ENCODE results near the gene SLC7A4.

SLC7A4 gene

DNA sequence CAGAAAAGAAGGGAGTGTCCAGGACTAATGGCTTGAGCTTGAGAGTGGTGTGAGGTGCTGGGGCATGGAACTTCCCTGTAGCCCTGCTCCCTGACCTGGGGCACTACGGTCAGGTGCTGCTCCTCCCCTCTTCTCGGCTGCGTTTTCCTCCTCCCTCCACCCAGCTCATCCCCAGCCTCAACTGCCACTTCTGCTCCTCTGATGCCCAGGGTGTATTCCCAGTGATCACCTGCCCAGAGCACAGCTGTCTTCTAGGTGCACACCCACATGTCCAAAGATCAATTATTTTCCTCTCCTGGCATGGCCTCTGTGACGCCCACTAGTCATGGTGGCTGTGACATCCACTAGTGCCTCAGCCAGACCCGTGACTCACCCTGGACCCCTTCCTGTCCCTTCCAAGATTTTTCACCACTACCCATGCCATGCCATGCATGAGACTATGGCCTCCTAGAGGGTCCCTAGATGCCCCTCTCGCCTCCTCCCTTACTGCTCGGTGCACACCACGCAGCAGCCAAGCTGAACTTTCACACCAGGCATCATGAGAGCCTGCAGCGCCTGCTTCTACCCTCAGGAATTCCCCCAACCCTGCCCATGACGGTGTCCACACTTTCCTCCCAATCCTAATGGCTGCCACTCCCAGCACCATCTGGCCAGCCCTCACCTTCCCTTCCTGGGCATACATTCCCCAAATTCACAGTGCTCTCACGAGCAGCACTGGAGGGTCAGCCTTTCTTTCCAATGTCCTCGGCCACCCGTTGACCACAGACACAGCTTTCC is 15.5 kb downstream of the SLC7A4 start:
- no peak for DNase-seq (ENCODE audit: low read depth)
- TF ChIP-seq, protein P1, sequence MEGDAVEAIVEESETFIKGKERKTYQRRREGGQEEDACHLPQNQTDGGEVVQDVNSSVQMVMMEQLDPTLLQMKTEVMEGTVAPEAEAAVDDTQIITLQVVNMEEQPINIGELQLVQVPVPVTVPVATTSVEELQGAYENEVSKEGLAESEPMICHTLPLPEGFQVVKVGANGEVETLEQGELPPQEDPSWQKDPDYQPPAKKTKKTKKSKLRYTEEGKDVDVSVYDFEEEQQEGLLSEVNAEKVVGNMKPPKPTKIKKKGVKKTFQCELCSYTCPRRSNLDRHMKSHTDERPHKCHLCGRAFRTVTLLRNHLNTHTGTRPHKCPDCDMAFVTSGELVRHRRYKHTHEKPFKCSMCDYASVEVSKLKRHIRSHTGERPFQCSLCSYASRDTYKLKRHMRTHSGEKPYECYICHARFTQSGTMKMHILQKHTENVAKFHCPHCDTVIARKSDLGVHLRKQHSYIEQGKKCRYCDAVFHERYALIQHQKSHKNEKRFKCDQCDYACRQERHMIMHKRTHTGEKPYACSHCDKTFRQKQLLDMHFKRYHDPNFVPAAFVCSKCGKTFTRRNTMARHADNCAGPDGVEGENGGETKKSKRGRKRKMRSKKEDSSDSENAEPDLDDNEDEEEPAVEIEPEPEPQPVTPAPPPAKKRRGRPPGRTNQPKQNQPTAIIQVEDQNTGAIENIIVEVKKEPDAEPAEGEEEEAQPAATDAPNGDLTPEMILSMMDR (conservative IDR thresholded peaks at IDR 0.05; ENCODE audit: control insufficient read depth, insufficient read depth, low read depth, low read length) = no peak
- H3K4me3 ChIP-seq (ENCODE audit: control insufficient read depth, low read depth, low read length) = no peak overlapping the region

DNA sequence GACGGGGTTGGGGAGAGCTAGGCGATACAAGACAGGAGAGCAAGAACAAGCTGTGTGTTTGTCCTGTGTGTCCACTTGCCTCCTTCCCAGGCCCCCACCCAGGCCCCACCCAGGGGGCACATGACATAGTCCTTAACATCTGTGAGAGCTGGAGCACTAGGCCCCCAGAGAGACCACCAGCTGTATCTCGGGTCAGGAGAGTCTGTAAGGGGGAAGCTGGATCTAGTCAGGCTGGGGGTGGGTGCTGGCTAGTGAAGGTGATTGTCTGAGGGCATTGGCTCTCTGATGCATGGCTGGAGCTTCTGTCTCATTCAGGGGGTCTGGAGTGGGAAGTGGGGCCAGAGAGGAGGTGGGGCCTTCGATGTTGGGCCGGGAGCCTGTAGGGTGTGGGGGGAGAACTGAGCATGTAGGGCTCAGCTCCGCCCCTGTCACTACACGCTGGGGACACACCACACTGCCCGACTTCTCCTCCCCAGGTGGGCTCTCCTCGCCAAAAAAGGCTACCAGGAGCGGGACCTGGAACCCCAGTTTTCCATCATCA is 16.8 kb downstream of the SLC7A4 start:
- TF ChIP-seq, protein P1 (conservative IDR thresholded peaks at IDR 0.05; ENCODE audit: control insufficient read depth, insufficient read depth, low read depth, low read length) = no peak
- DNase-seq (ENCODE audit: low read depth) = no peak
- no peak overlapping the region for H3K4me3 ChIP-seq (ENCODE audit: control insufficient read depth, low read depth, low read length)

DNA sequence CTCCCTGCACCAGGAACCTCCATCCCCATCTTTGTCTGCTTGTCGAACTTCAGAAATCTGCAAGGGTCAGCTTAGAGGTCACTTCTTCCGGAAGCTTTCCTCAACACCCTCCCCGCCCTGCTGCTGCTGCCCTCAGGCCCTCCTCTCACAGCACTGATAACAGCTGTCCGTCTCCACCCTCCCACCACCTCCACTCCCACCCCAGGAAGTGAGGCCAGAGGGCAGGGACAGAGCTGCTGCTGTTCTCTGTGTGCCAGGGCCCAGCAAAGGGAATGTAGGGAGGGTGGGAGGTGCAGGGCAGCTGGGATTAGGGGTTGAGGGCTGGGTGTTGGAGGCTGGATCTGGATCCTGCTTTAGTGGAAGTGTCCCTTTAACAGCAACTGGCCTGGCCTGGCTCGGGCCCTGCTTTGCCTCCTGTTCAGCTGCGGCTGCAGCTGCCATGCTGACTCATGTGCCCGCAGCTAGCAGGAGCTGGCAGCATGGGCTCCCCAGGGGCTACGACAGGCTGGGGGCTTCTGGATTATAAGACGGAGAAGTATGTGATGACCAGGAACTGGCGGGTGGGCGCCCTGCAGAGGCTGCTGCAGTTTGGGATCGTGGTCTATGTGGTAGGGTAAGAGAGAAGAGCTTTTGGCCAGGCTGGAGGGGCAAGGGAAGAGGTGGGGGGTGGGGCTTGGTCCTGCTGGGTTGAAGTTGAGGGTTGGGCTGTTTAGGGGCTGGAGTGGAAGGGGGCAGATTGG is 17.5 kb downstream of the SLC7A4 start, which contains the start of gene P2RX6:
P2RX6 (plus strand) TSS at position 440 of the 740 bp plus-strand sequence; CDS start at position 450, 10 bp downstream.
- peak within 1 kb of the TSS; percentile 53 for H3K4me3 ChIP-seq (ENCODE audit: control insufficient read depth, low read depth, low read length)
- TF ChIP-seq, protein P1 (conservative IDR thresholded peaks at IDR 0.05; ENCODE audit: control insufficient read depth, insufficient read depth, low read depth, low read length) = no peak
- DNase-seq (ENCODE audit: low read depth) = peak; percentile 41

GRCh38 chr22:21014202-21014725 is 18.1 kb downstream of the SLC7A4 start:
- peak overlapping the region; percentile 53 for H3K4me3 ChIP-seq (ENCODE audit: control insufficient read depth, low read depth, low read length)
- TF ChIP-seq, protein P1 (conservative IDR thresholded peaks at IDR 0.05; ENCODE audit: control insufficient read depth, insufficient read depth, low read depth, low read length) = no peak
- DNase-seq (ENCODE audit: low read depth) = peak; percentile 82

- TF ChIP-seq, protein P1 (conservative IDR thresholded peaks at IDR 0.05; ENCODE audit: control insufficient read depth, insufficient read depth, low read depth, low read length) = no peak
- H3K4me3 ChIP-seq (ENCODE audit: control insufficient read depth, low read depth, low read length) = peak overlapping the region; percentile 53
- no peak for DNase-seq (ENCODE audit: low read depth)
Observed at GRCh38 chr22:21013657-21014201, 18.6 kb downstream of the SLC7A4 start.
